AG10803 (cell line): Measurements from ENCODE around the gene XRN2.

Experiments used
- DNase-seq: peaks from one replicate; pipeline ENCODE4 v3.0.0; 2010; ENCODE audit warnings: low read depth
- H3K4me3 ChIP-seq: 2 replicates; pipeline ENCODE4 v1.5.1; 2011; ENCODE audit warnings: mild to moderate bottlenecking, low read length, control low read depth
- CTCF ChIP-seq: conservative IDR thresholded peaks from 2 replicates; pipeline ENCODE4 v1.5.1; 2011; ENCODE audit warnings: mild to moderate bottlenecking, low read length, control low read depth, inconsistent platforms

Gene XRN2

GRCh38 chr20:21391185-21391971 lies 88.2 kb downstream of the XRN2 start:
- DNase-seq, result no peak
- TF ChIP-seq CTCF, result no peak
- no peak overlapping the region for H3K4me3 ChIP-seq

GRCh38 chr20:21391972-21392352 lies 88.8 kb downstream of the XRN2 start:
- H3K4me3 ChIP-seq, result no peak overlapping the region
- no peak for TF ChIP-seq CTCF
- DNase-seq, result no peak

GRCh38 chr20:21393166-21393565 lies 90.0 kb downstream of the XRN2 start:
- no peak for DNase-seq
- H3K4me3 ChIP-seq, result no peak overlapping the region
- no peak for TF ChIP-seq CTCF

GRCh38 chr20:21393816-21394519 lies 90.8 kb downstream of the XRN2 start:
- no peak overlapping the region for H3K4me3 ChIP-seq
- no peak for DNase-seq
- no peak for TF ChIP-seq CTCF

- H3K4me3 ChIP-seq, result no peak overlapping the region
- no peak for DNase-seq
- no peak for TF ChIP-seq CTCF
Observed at GRCh38 chr20:21394551-21394950, 91.4 kb downstream of the XRN2 start.

GRCh38 chr20:21395051-21395665 lies 92.0 kb downstream of the XRN2 start:
- no peak for TF ChIP-seq CTCF
- no peak overlapping the region for H3K4me3 ChIP-seq

More at GRCh38 chr20:21395051-21395665, 92.0 kb downstream of the XRN2 start:
- DNase-seq, result no peak
